C4-2B (cell line): ENCODE measurements around the gene FGF5.

Source experiments
- CTCF ChIP-seq: fragments of 450-650 bp; conservative IDR thresholded peaks from 2 replicates; pipeline ENCODE4 v1.5.1; 2017; ENCODE audit warnings: mild to moderate bottlenecking
- ZFX ChIP-seq: fragments of 450-650 bp; IDR thresholded peaks from 2 replicates; pipeline ENCODE4 v1.6.1; 2017

DNA sequence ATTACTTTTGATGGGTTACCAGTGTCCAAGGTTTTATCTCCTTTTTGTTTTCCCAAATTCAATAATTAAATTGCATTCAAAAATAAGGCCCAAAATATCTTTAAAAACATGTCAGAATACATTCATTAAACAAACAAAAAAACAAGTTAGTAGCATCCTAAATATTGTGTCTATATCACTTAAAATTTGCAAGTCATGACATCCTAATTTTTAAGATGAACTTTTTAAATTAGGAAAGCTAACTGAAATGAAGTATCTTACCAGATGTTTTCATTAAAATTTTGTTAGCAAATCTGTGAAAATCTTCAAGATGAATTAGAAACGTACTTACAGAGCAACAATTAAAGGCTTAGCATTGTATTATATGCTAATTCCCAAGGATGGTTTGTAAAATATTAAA, 68.1 kb downstream of the FGF5 start:
- TF ChIP-seq CTCF (no peak), ZFX (no peak)
